H9 (cell line): ENCODE results near the gene DSCAM. TPM values are rescaled to one million over a fixed set of nuclear protein-coding genes. Genes with fewer than 3 reads are reported as not detected.

ENCODE experiments used
- DNase-seq: peaks from one replicate; pipeline ENCODE4 v3.0.0-alpha.2; 2017
- H2AFZ ChIP-seq: one replicate; pipeline ENCODE4 v1.6.1; 2013; ENCODE audit warnings: mild to moderate bottlenecking, low read length, control low read depth, moderate library complexity
- H2AK5ac ChIP-seq: 2 replicates; pipeline ENCODE4 v1.6.1; 2013; ENCODE audit warnings: low read length, control low read depth, mixed read lengths; ENCODE audit not compliant: insufficient read length
- H2BK120ac ChIP-seq: one replicate; pipeline ENCODE4 v1.6.1; 2013; ENCODE audit warnings: low read depth, mild to moderate bottlenecking, low read length, control low read depth, inconsistent platforms; ENCODE audit not compliant: poor library complexity, severe bottlenecking
- H2BK12ac ChIP-seq: 2 replicates; pipeline ENCODE4 v1.6.1; 2013; ENCODE audit warnings: low read length, control low read depth, mixed read lengths, low read depth; ENCODE audit not compliant: insufficient read length
- H2BK15ac ChIP-seq: 2 replicates; pipeline ENCODE4 v1.6.1; 2013; ENCODE audit warnings: low read depth, low read length, control low read depth
- H2BK20ac ChIP-seq: one replicate; pipeline ENCODE4 v1.6.1; 2013; ENCODE audit warnings: low read depth, mild to moderate bottlenecking, low read length, control low read depth, inconsistent platforms; ENCODE audit not compliant: poor library complexity, severe bottlenecking
- H2BK5ac ChIP-seq: 2 replicates; pipeline ENCODE4 v1.6.1; 2013; ENCODE audit warnings: low read length, control low read depth, mixed read lengths; ENCODE audit not compliant: insufficient read length
- H3K14ac ChIP-seq: 2 replicates; pipeline ENCODE4 v1.6.1; 2013; ENCODE audit warnings: low read length, control low read depth; ENCODE audit not compliant: insufficient read depth
- H3K18ac ChIP-seq: 2 replicates; pipeline ENCODE4 v1.6.1; 2013; ENCODE audit warnings: low read depth, mild to moderate bottlenecking, mixed read lengths, low read length, control low read depth; ENCODE audit not compliant: insufficient read length
- H3K23ac ChIP-seq: 2 replicates; pipeline ENCODE4 v1.6.1; 2013; ENCODE audit warnings: low read length, control low read depth, mixed read lengths, low read depth; ENCODE audit not compliant: insufficient read length
- H3K23me2 ChIP-seq: 2 replicates; pipeline ENCODE4 v1.6.1; 2013; ENCODE audit warnings: low read depth, mild to moderate bottlenecking, mixed read lengths, low read length, control low read depth; ENCODE audit not compliant: insufficient read length, poor library complexity, severe bottlenecking
- H3K27ac ChIP-seq: 2 replicates; pipeline ENCODE4 v1.5.1; 2013; ENCODE audit warnings: low read length, control low read depth, mixed read lengths, low read depth; ENCODE audit not compliant: insufficient read length
- H3K27me3 ChIP-seq: 2 replicates; pipeline ENCODE4 v1.6.1; 2013; ENCODE audit warnings: low read length, control low read depth, inconsistent platforms; ENCODE audit not compliant: insufficient read depth
- H3K4ac ChIP-seq: 2 replicates; pipeline ENCODE4 v1.6.1; 2013; ENCODE audit warnings: low read depth, mild to moderate bottlenecking, control low read depth, inconsistent platforms, low read length, moderate library complexity
- H3K4me1 ChIP-seq: 2 replicates; pipeline ENCODE4 v1.6.1; 2013; ENCODE audit warnings: low read length, control low read depth, inconsistent platforms; ENCODE audit not compliant: insufficient read depth
- H3K4me2 ChIP-seq: 2 replicates; pipeline ENCODE4 v1.6.1; 2013; ENCODE audit warnings: low read length, control low read depth, mixed read lengths; ENCODE audit not compliant: insufficient read length, insufficient read depth
- H3K56ac ChIP-seq: 2 replicates; pipeline ENCODE4 v1.6.1; 2013; ENCODE audit warnings: low read depth, mild to moderate bottlenecking, mixed read lengths, low read length, control low read depth; ENCODE audit not compliant: insufficient read length
- H3K79me1 ChIP-seq: 2 replicates; pipeline ENCODE4 v1.6.1; 2013; ENCODE audit warnings: low read depth, mild to moderate bottlenecking, moderate library complexity, low read length, control low read depth, inconsistent platforms; ENCODE audit not compliant: insufficient read depth, poor library complexity, severe bottlenecking
- H3K79me2 ChIP-seq: 2 replicates; pipeline ENCODE4 v1.6.1; 2013; ENCODE audit warnings: low read length, control low read depth, inconsistent platforms; ENCODE audit not compliant: insufficient read depth
- H3K9ac ChIP-seq: 2 replicates; pipeline ENCODE4 v1.6.1; 2013; ENCODE audit warnings: low read length, control low read depth, mixed read lengths; ENCODE audit not compliant: insufficient read length; ENCODE audit errors: extremely low read depth
- H3K9me3 ChIP-seq: one replicate; pipeline ENCODE4 v1.6.1; 2013; ENCODE audit warnings: low read depth, low read length, inconsistent platforms; ENCODE audit not compliant: control insufficient read depth
- H3T11ph ChIP-seq: one replicate; pipeline ENCODE4 v1.6.1; 2013; ENCODE audit warnings: mild to moderate bottlenecking, low read length, control low read depth, inconsistent platforms
- H4K20me1 ChIP-seq: one replicate; pipeline ENCODE4 v1.6.1; 2013; ENCODE audit not compliant: control insufficient read depth, insufficient read length, insufficient read depth
- H4K5ac ChIP-seq: 2 replicates; pipeline ENCODE4 v1.6.1; 2013; ENCODE audit warnings: low read depth, mild to moderate bottlenecking, mixed read lengths, low read length, control low read depth; ENCODE audit not compliant: insufficient read length
- H4K8ac ChIP-seq: replicated peaks from 2 replicates; pipeline ENCODE4 v1.6.1; 2013; ENCODE audit warnings: low read length, control low read depth, mixed read lengths, low read depth; ENCODE audit not compliant: insufficient read length
- H4K91ac ChIP-seq: 2 replicates; pipeline ENCODE4 v1.6.1; 2013; ENCODE audit warnings: low read depth, mild to moderate bottlenecking, moderate library complexity, mixed read lengths, low read length, control low read depth; ENCODE audit not compliant: insufficient read length
- H3K27ac Mint-ChIP-seq, 3 experiments: 2 replicates in 2 of 3; 3 replicates in 1 of 3; pipeline ENCODE4 v1.8.0; 2020 to 2021; ENCODE audit warnings: mixed read lengths in 3 of 3, mild to moderate bottlenecking in 1 of 3, moderate library complexity in 1 of 3
- H3K27me3 Mint-ChIP-seq: 2 replicates; pipeline ENCODE4 v1.8.0; 2021; ENCODE audit warnings: low read depth, mild to moderate bottlenecking, moderate library complexity, mixed read lengths
- H3K36me3 Mint-ChIP-seq, 3 experiments: 2 replicates in 2 of 3; 3 replicates in 1 of 3; pipeline ENCODE4 v1.8.0; 2020 to 2021; ENCODE audit warnings: low read depth in 3 of 3, mixed read lengths in 3 of 3; ENCODE audit not compliant: insufficient read depth in 1 of 3
- H3K4me1 Mint-ChIP-seq, 2 experiments: 2 replicates each; pipeline ENCODE4 v1.8.0; 2020; ENCODE audit warnings: mixed read lengths in 2 of 2
- H3K4me3 Mint-ChIP-seq, 2 experiments: 2 replicates in 1 of 2; 3 replicates in 1 of 2; pipeline ENCODE4 v1.8.0; 2020 to 2021; ENCODE audit warnings: mild to moderate bottlenecking in 2 of 2, mixed read lengths in 2 of 2, moderate library complexity in 1 of 2
- H3K9me3 Mint-ChIP-seq, 2 experiments: 2 replicates in 1 of 2; 3 replicates in 1 of 2; pipeline ENCODE4 v1.8.0; 2020; ENCODE audit warnings: mild to moderate bottlenecking in 2 of 2, mixed read lengths in 2 of 2, moderate library complexity in 1 of 2
- CTCF ChIP-seq: fragments of 200-600 bp; sonication (generic); conservative IDR thresholded peaks from 3 replicates; pipeline ENCODE4 v1.8.0; 2021; ENCODE audit warnings: antibody characterized with exemption, mild to moderate bottlenecking
- whole genome bisulfite sequencing: extraction: QIAGEN DNeasy Blood & Tissue Kit; methylation state at CpG from one replicate; pipeline ENCODE4 v1.1.7; 2013; ENCODE audit warnings: missing lambda C conversion rate, low lambda C conversion rate, mixed read lengths; ENCODE audit not compliant: insufficient read length; ENCODE audit errors: extremely low coverage; 5-methylcytosine and 5-hydroxymethylcytosine counted together
- total RNA-seq: library from RNA; stranded (reverse); gene quantifications from 2 replicates; pipeline ENCODE4 v1.2.1, GENCODE V29; 2021

DSCAM gene
- total RNA-seq, 1 experiment from 2014 or later: 0.17 TPM

GRCh38 chr21:40689217-40689616 lies 157.7 kb downstream of the DSCAM start:
- Histone ChIP-seq H3K79me1 (no peaks in the 10 kb centered on the region), H2BK20ac (no peak overlapping the region), H3K56ac (no peak overlapping the region), H2BK5ac (no peak overlapping the region), H3K23me2 (no peaks in the 10 kb centered on the region), H4K20me1 (no peaks in the 10 kb centered on the region), H3K9me3 (no peaks in the 10 kb centered on the region), H3K14ac (no peak overlapping the region), H2BK120ac (no peak overlapping the region), H2AK5ac (no peak overlapping the region), H3K27me3 (no peaks in the 10 kb centered on the region), H4K5ac (no peak overlapping the region), H3K9ac (no peak overlapping the region), H4K91ac (no peak overlapping the region), H2AFZ (no peak overlapping the region), H3K4me2 (no peak overlapping the region), H3K18ac (no peak overlapping the region), H2BK15ac (no peak overlapping the region), H4K8ac (no peak overlapping the region), H3K4me1 (peaks cover 3% of the 10 kb centered on the region; the same call in 1 of the 2 replicates), H3K79me2 (no peaks in the 10 kb centered on the region), H2BK12ac (no peak overlapping the region), H3K27ac (no peak overlapping the region), H3T11ph (no peak overlapping the region), H3K4ac (no peak overlapping the region), H3K23ac (no peak overlapping the region)
- DNase-seq: no peak
- Mint-ChIP-seq H3K36me3 (no peaks in the 10 kb centered on the region), H3K27ac (no peak overlapping the region), H3K9me3 (no peaks in the 10 kb centered on the region; a peak in 1 of 5 replicates), H3K27me3 (no peaks in the 10 kb centered on the region), H3K4me3 (no peak overlapping the region), H3K4me1 (peaks cover 7 to 27% of the 10 kb centered on the region in 2 experiments)
- no peak for TF ChIP-seq CTCF
- WGBS: no CpG with 5 or more reads among the region's 4 CpGs
